ENCODE results near the gene SPRR1A.

GRCh38 chr1:152976688-152977087, 7.2 kb upstream of the SPRR1A start:
- TF ChIP-seq CTCF (IDR thresholded peaks at IDR 0.05) (no peak), POLR2A (IDR thresholded peaks at IDR 0.05) (no peak), POLR2AphosphoS5 (IDR thresholded peaks at IDR 0.05) (no peak), EP300 (IDR thresholded peaks at IDR 0.05) (no peak)

All from gastroesophageal sphincter (tissue), 3 donors.